ENCODE data around the gene DPEP2.

DNA sequence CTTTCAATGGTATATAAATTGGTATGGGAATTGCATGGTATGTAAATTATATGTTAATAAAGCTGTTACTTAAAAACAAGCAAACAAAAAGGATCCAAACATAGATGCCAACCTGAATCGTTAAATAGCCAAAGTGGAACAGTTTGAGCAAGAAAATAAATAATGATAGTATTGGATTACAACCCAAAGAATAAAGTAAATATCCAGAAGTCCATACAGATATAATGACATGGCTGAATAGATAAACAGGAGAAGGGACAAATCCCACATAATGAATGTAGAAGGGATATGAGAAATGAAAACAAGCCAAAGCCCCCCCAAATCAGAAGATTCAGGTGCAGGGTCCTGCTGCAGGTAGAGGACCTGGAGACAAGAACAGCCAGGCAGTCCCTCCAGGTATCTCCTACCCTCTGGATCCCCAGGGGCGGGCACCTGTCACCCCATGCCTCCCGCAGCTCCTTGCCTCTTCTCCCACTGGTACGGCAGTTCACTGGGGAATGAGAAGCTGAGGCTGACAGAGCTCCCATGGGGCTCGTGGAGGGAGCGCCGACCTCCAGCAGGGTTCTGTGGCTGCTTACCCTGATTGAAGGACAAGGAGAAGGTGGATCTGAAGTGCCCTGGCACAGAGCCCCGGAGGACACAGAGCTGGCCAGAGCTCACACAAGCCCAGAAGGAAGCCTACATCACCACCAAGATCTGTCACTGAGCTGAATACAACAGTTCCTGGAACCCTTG lies 45.5 kb downstream of the DPEP2 start:
- TF ChIP-seq, protein P1, sequence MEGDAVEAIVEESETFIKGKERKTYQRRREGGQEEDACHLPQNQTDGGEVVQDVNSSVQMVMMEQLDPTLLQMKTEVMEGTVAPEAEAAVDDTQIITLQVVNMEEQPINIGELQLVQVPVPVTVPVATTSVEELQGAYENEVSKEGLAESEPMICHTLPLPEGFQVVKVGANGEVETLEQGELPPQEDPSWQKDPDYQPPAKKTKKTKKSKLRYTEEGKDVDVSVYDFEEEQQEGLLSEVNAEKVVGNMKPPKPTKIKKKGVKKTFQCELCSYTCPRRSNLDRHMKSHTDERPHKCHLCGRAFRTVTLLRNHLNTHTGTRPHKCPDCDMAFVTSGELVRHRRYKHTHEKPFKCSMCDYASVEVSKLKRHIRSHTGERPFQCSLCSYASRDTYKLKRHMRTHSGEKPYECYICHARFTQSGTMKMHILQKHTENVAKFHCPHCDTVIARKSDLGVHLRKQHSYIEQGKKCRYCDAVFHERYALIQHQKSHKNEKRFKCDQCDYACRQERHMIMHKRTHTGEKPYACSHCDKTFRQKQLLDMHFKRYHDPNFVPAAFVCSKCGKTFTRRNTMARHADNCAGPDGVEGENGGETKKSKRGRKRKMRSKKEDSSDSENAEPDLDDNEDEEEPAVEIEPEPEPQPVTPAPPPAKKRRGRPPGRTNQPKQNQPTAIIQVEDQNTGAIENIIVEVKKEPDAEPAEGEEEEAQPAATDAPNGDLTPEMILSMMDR (IDR thresholded peaks at IDR 0.05), result no peak
- TF ChIP-seq POLR2AphosphoS5 (IDR thresholded peaks at IDR 0.05), result no peak

Measured in stomach (tissue), 4 donors.